B cell (primary cell): Measurements from ENCODE around the gene CRB1. TPM values are rescaled to one million over a fixed set of nuclear protein-coding genes. Genes with fewer than 3 reads are reported as not detected.

ENCODE experiments used
- ATAC-seq: fragments of 200-7000 bp; cut with Tn5 transposase; one replicate; pipeline ENCODE4 v1.10.0; 2021; ENCODE audit warnings: low read depth, mild to moderate bottlenecking, moderate number of reproducible peaks, moderate library complexity
- CTCF ChIA-PET: fragments of 350-600 bp; sonication (Branson Sonifier 250); formaldehyde crosslinking; loops from one replicate; lab custom pipeline; 2021; ENCODE audit warnings: antibody characterized with exemption, inconsistent platforms; lab: Charles Lee
- POLR2A ChIA-PET: fragments of 350-600 bp; sonication (Branson Sonifier 250); formaldehyde crosslinking; loops from one replicate; lab custom pipeline; 2021; ENCODE audit warnings: antibody characterized with exemption; lab: Charles Lee
- DNase-seq: peaks from one replicate; pipeline ENCODE4 v3.0.0; 2013
- H2AFZ ChIP-seq: 2 replicates; pipeline ENCODE4 v1.6.1; 2012; ENCODE audit warnings: mild to moderate bottlenecking, low read depth, low read length; ENCODE audit not compliant: insufficient read depth, poor library complexity, severe bottlenecking
- H3K27ac ChIP-seq, 2 donors: 1 replicate in 1 of 2; 2 replicates in 1 of 2; pipeline ENCODE4 v1.5.1; 2012 to 2013; ENCODE audit warnings: low read length in 2 of 2, mild to moderate bottlenecking in 2 of 2, moderate library complexity in 1 of 2
- H3K27me3 ChIP-seq, 4 experiments: fragments of 200-600 bp in 1 of 4; sonication (generic) in 1 of 4; replicated peaks in 1 of 4; 1 replicate in 2 of 4; 2 replicates in 2 of 4; pipeline versions ENCODE4 v1.6.1 to v1.7.0; 2013 to 2016; ENCODE audit warnings: low read length in 3 of 4, mild to moderate bottlenecking in 2 of 4, mixed read lengths in 1 of 4, moderate library complexity in 1 of 4; ENCODE audit not compliant: insufficient read depth in 4 of 4, control insufficient read depth in 3 of 4; ENCODE audit errors: control extremely low read depth in 1 of 4
- H3K36me3 ChIP-seq, 2 experiments: replicated peaks in 1 of 2; 1 replicate in 1 of 2; 2 replicates in 1 of 2; pipeline versions ENCODE4 v1.6.1 to v1.7.1; 2013; ENCODE audit warnings: low read length in 1 of 2; ENCODE audit not compliant: insufficient read depth in 2 of 2, control insufficient read depth in 1 of 2; ENCODE audit errors: control extremely low read depth in 1 of 2, extremely low read depth in 1 of 2
- H3K4me1 ChIP-seq, 2 donors: fragments of 200-600 bp in 1 of 2; sonication (generic) in 1 of 2; 1 replicate in 1 of 2; 2 replicates in 1 of 2; pipeline versions ENCODE4 v1.5.1 to v1.6.1; 2013 to 2017; ENCODE audit warnings: low read length in 2 of 2; ENCODE audit not compliant: control insufficient read depth in 2 of 2, insufficient read depth in 2 of 2
- H3K4me2 ChIP-seq: replicated peaks from 2 replicates; pipeline ENCODE3; 2012; ENCODE audit warnings: mild to moderate bottlenecking, low read depth, low read length; ENCODE audit not compliant: poor library complexity, severe bottlenecking
- H3K4me3 ChIP-seq, 5 experiments: fragments of 200-600 bp in 1 of 5; sonication (generic) in 1 of 5; 1 replicate in 3 of 5; 2 replicates in 2 of 5; pipeline versions ENCODE4 v1.5.1 to v1.7.0; 2011 to 2016; ENCODE audit warnings: low read length in 4 of 5, mild to moderate bottlenecking in 4 of 5, low read depth in 2 of 5, control low read depth in 1 of 5, moderate library complexity in 1 of 5; ENCODE audit not compliant: insufficient read depth in 1 of 5; ENCODE audit errors: control extremely low read depth in 1 of 5, extremely low read depth in 1 of 5
- H3K79me2 ChIP-seq: fragments of 200-600 bp; sonication (generic); one replicate; pipeline ENCODE4 v1.6.0; 2016; ENCODE audit warnings: low read length; ENCODE audit not compliant: control insufficient read depth, insufficient read depth
- H3K9ac ChIP-seq: fragments of 200-600 bp; sonication (generic); 2 replicates; pipeline ENCODE4 v1.6.1; 2017; ENCODE audit warnings: mild to moderate bottlenecking, low read length, moderate library complexity
- H3K9me3 ChIP-seq, 3 donors: one replicate each; pipeline versions ENCODE4 v1.6.1 to v1.7.1; 2013; ENCODE audit warnings: low read length in 2 of 3; ENCODE audit not compliant: control insufficient read depth in 2 of 3, insufficient read depth in 1 of 3; ENCODE audit errors: control extremely low read depth in 1 of 3
- H4K20me1 ChIP-seq: 2 replicates; pipeline ENCODE4 v1.6.0; 2012; ENCODE audit warnings: mild to moderate bottlenecking, low read length; ENCODE audit not compliant: insufficient read depth, control insufficient read depth, poor library complexity, severe bottlenecking
- H3K27ac Mint-ChIP-seq: one replicate; pipeline ENCODE4 v1.8.0; 2021; ENCODE audit warnings: mixed read lengths
- H3K27me3 Mint-ChIP-seq: one replicate; pipeline ENCODE4 v1.8.0; 2021; ENCODE audit warnings: mixed read lengths
- H3K4me1 Mint-ChIP-seq: one replicate; pipeline ENCODE4 v1.8.0; 2021; ENCODE audit warnings: mixed read lengths
- H3K4me3 Mint-ChIP-seq: one replicate; pipeline ENCODE4 v1.8.0; 2021; ENCODE audit warnings: mixed read lengths
- H3K9me3 Mint-ChIP-seq: one replicate; pipeline ENCODE4 v1.8.0; 2022; ENCODE audit warnings: mixed read lengths; ENCODE audit not compliant: insufficient read depth
- CTCF ChIP-seq: fragments of 200-600 bp; IDR thresholded peaks from one replicate; pipeline ENCODE4 v1.8.0; 2022; ENCODE audit warnings: antibody characterized with exemption, mild to moderate bottlenecking
- EZH2 ChIP-seq: IDR thresholded peaks from 2 replicates; pipeline ENCODE4 v1.6.1; 2012; ENCODE audit warnings: borderline replicate concordance, low read depth, mild to moderate bottlenecking, moderate library complexity, low read length; ENCODE audit not compliant: insufficient read depth, poor library complexity, severe bottlenecking
- WGBS: methylation state at CpG from one replicate; pipeline ENCODE4 v1.1.5; 2013; ENCODE audit warnings: missing lambda C conversion rate; ENCODE audit not compliant: insufficient coverage; 5-methylcytosine and 5-hydroxymethylcytosine counted together
- intact Hi-C: fragments of 100-400 bp; cut with micrococcal nuclease; formaldehyde crosslinking; loops from one replicate; pipeline ENCODE4 v1.10.0; 2022
- polyA plus RNA-seq: library from polyadenylated mRNA; depleted of rRNA; stranded (reverse); fragments of >200 nt; gene quantifications from 2 replicates; pipeline ENCODE4 v1.2.3, GENCODE V29; 2012
- total RNA-seq, 2 donors: library from RNA; stranded (reverse); fragments of 120-200 nt in 1 of 2; gene quantifications; 1 replicate in 1 of 2; 2 replicates in 1 of 2; pipeline versions ENCODE4 v1.2.3 to v1.2.4, GENCODE V29; 2013 to 2022

The CRB1 gene
- total and polyA plus RNA-seq, 2 donors (not counting 1 experiment from before 2014, with no cell fraction given): 0.15 TPM; not detected in 1

GRCh38 chr1:197254866-197255265 lies 13.2 kb upstream of the CRB1 start:
- Histone ChIP-seq H3K9me3 (no peaks in the 10 kb centered on the region), H3K79me2 (no peaks in the 10 kb centered on the region), H3K36me3 (no peaks in the 10 kb centered on the region), H3K4me2 (no peak overlapping the region), H3K27ac (no peak overlapping the region), H3K4me1 (no peaks in the 10 kb centered on the region), H3K9ac (no peak overlapping the region), H3K4me3 (no peak overlapping the region), H2AFZ (no peak overlapping the region), H4K20me1 (no peaks in the 10 kb centered on the region), H3K27me3 (no peaks in the 10 kb centered on the region)
- ChIA-PET POLR2A (no interaction called here), CTCF (no interaction called here)
- TF ChIP-seq EZH2 (no peak), CTCF (no peak)
- Mint-ChIP-seq H3K27ac (no peak overlapping the region), H3K9me3 (no peaks in the 10 kb centered on the region), H3K27me3 (no peaks in the 10 kb centered on the region), H3K4me1 (no peaks in the 10 kb centered on the region), H3K4me3 (no peak overlapping the region)
- no CpG with 5 or more reads among the region's 1 CpG for WGBS
- intact Hi-C loops: no loop called here
- no peak for DNase-seq
- no peak for ATAC-seq

GRCh38 chr1:197264936-197265567 lies 3.0 kb upstream of the CRB1 start:
- H3K4me3 Mint-ChIP-seq: no peak overlapping the region
- H2AFZ ChIP-seq: no peak overlapping the region
- ATAC-seq (no peak), DNase-seq (no peak)
- no CpG with 5 or more reads among the region's 1 CpG for WGBS
- H4K20me1 ChIP-seq: no peaks in the 10 kb centered on the region
- no peaks in the 10 kb centered on the region for H3K4me1 ChIP-seq
- TF ChIP-seq CTCF (no peak), EZH2 (no peak)
- H3K79me2 ChIP-seq: no peaks in the 10 kb centered on the region
- ChIA-PET CTCF (no interaction called here), POLR2A (no interaction called here)
- no peaks in the 10 kb centered on the region for H3K4me1 Mint-ChIP-seq
- H3K4me3 ChIP-seq: no peak overlapping the region
- no peaks in the 10 kb centered on the region for H3K27me3 ChIP-seq
- H3K27me3 Mint-ChIP-seq: no peaks in the 10 kb centered on the region
- H3K9me3 ChIP-seq: peaks cover 0 to 4% (median 1%) of the 10 kb centered on the region in 3 donors
- no peak overlapping the region for H3K27ac ChIP-seq
- H3K27ac Mint-ChIP-seq: no peak overlapping the region
- H3K4me2 ChIP-seq: no peak overlapping the region
- H3K36me3 ChIP-seq: no peaks in the 10 kb centered on the region
- H3K9ac ChIP-seq: no peak overlapping the region
- no peaks in the 10 kb centered on the region for H3K9me3 Mint-ChIP-seq
- intact Hi-C loops: no loop called here
